NCI-H345 treated with DMSO at 0.1 percent for 48 hours (cell line): ENCODE results near the gene CCDC106.

Experiments used
- DNase-seq: peaks from one replicate; lab custom pipeline; 2025; ENCODE audit not compliant: unreplicated experiment; lab: John Stamatoyannopoulos, UW

The CCDC106 gene

GRCh38 chr19:55681131-55682092, 33.4 kb downstream of the CCDC106 start:
- DNase-seq, result no peak

- DNase-seq, result no peak
Measured at GRCh38 chr19:55683449-55684261, 35.6 kb downstream of the CCDC106 start.

GRCh38 chr19:55684946-55685681, 37.1 kb downstream of the CCDC106 start:
- DNase-seq, result no peak

- no peak for DNase-seq
Measured at GRCh38 chr19:55685776-55686175, 37.8 kb downstream of the CCDC106 start.

DNA sequence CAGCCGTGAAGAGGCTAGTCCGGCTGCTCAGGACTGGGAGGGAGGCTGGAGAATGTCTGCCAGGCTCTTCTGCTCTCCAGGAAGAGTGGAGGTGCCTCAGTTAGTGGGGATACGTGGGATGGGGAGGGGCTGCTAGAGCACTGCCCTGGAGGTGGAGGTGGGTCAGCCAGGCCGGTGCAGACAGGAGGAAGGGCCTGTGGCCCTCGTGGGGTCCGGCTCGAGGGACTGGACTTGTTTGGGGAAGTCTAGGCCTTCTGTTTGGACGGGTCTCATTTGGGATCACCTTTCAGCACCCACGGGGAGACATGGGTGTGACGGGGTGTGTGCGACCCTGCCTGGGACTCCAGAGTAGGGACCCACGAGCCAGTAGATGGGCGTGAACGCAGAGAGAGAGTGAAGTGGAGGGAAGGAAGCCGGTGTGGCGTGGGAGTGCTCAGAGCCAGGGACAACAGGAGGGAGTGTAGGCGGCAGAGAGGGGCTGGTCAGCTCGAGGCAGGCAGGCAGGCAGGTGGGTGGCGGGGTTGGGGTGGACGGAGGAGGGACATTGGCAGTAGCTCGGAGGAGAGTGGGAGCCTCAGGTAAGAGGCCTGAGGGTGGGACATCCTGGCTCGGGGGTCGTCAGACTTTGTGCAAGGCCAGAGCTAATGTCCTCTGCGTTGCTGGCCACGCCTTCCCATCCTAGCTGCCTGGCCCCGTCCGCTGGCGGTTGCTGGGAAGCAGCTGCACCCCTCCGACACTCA, 38.5 kb downstream of the CCDC106 start:
- DNase-seq, result no peak

DNA sequence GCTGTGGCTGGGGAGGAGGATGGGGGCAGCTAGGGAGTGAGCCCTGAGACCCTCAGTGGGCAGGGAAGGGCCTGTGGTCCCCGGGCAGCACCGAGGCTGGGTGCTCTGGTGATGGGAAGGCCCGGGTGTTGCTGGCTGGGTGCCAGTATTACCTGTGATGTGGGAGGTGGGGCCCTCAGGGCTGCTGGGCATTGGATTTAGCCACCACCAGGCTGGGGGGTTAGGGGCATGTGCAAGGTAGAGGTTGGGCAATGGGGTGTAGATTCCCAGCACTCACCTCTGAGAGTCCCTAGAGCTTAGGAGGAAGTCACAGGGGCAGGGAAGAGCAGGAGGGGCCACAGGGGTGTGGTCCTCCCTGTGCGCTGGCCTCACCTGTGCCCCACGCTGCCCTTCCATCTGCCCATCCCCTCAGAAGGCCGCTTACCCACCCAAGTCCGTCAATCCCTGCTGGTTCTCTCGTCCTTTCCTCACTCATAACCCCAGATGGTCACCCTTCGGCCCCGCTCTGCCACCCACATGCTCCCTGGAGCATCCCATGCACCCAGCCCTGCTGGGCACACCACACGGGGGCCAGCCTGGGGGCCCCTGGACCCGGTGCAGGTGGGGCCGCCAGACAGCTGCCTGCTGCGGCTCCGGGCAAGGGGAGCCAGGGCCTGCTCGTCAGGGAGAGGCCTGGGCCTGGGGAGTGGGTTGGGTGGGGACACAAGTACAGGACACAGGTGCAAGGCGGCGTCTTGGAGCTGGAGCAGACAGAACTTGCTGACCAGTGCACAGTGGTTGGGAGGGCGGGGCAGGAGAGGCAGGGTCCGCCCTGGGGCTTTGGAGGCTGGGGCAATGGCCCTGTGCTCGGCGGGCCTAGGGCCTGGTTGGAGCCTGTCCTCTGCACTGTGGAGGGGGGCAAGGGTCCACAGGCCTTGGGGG, 39.5 kb downstream of the CCDC106 start:
- DNase-seq, result no peak

- no peak for DNase-seq
Measured at GRCh38 chr19:55688422-55689218, 40.6 kb downstream of the CCDC106 start.

GRCh38 chr19:55689411-55690108, 41.5 kb downstream of the CCDC106 start:
- no peak for DNase-seq

DNA sequence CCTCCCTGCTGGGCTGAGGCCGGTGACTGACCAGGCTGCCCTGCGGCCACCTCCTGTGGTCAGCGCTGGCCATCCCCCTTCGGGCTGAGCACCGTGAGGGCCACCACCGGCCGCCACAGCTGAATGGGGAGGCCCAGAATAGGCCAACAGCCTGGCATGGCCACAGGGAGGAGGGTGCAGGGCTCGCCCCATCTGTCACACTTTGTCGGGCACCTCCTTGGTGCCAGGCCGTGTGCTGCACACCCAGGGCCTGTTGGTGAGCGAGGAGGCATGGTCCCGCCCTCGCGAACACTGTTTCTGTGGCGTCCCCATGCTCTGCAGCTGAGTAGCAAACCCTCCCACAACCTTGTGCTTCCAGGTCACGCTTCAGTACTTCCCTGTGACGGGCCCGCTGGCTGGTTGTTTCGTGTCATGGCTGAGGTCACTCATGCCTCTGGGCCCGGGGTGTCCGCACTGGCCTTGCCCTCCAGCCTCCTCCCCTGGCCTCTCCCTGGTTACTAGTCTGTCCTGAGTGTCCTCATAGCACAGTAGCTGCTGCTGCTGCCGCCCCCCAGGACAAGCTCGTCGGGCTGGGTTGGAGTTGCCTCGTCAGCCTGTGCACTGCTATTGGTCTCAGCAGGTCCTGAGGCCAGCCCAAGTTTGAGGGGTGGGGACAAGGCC, 42.2 kb downstream of the CCDC106 start:
- no peak for DNase-seq

DNA sequence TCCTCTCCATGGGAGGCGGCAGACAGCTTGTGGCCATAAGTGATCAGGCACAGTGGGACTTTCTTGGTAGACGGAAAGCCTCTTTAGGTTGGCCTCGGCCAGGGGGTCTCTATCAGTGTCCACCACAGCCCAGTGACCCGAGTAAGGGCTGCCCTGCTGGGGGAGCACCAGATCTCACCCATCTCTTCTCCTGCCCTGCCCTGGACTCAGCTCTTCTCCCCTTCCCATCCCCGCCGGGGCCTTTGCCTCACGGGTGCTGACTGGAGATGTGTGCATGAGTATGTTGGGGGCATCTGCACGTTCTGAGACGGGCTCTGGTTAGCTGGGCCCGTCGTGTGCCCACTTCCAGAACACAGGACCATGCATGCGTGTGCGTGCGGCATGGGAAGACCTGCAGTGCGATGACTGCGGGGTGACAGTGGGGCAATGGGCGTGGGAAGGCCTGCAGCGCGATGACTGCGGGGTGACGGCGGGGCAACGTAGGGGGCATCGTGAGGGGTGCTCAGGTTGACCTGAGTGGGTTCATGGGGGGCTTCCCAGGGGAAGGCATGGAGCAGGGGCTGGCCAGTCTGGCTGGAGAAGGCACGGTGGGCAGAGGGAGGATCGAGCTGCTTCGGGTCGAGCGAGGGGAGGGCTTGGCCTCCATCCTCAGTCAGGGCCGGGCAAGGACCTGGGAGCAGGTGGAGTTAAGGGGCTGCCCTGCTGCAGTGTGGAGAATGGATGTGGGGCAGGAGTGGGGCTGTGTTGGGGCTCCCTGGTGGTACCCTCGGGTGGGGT, 42.9 kb downstream of the CCDC106 start:
- DNase-seq, result no peak

- no peak for DNase-seq
Measured at GRCh38 chr19:55691561-55692481, 43.8 kb downstream of the CCDC106 start.

DNA sequence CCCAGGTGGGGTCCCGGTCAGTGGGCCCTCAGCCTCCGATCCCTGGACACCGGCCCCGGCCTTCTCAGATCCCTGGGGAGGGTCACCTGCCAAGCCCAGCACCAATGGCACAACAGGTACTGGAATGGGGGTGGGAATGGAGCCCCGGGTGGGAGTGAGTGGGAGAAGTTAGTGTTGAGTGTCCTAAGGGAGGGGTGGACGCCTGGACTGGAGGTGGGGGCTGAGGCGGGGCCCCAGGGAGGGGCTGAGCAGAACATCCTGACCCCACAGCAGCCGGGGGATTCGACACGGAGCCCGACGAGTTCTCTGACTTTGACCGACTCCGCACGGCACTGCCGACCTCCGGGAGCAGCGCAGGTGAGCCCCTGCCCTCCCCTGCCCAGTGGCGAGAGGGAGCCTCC, 44.7 kb downstream of the CCDC106 start:
- DNase-seq, result no peak

- no peak for DNase-seq
Measured at GRCh38 chr19:55693336-55693974, 45.4 kb downstream of the CCDC106 start.

GRCh38 chr19:55694241-55694655, 46.2 kb downstream of the CCDC106 start:
- DNase-seq, result no peak
